H9 (cell line): Measurements from ENCODE around the gene GYS2. TPM values are rescaled to one million over a fixed set of nuclear protein-coding genes. Genes with fewer than 3 reads are reported as not detected.

Experiments used
- DNase-seq: peaks from one replicate; pipeline ENCODE4 v3.0.0-alpha.2; 2017
- H2AFZ ChIP-seq: one replicate; pipeline ENCODE4 v1.6.1; 2013; ENCODE audit warnings: mild to moderate bottlenecking, low read length, control low read depth, moderate library complexity
- H2AK5ac ChIP-seq: 2 replicates; pipeline ENCODE4 v1.6.1; 2013; ENCODE audit warnings: low read length, control low read depth, mixed read lengths; ENCODE audit not compliant: insufficient read length
- H2BK120ac ChIP-seq: one replicate; pipeline ENCODE4 v1.6.1; 2013; ENCODE audit warnings: low read depth, mild to moderate bottlenecking, low read length, control low read depth, inconsistent platforms; ENCODE audit not compliant: poor library complexity, severe bottlenecking
- H2BK12ac ChIP-seq: 2 replicates; pipeline ENCODE4 v1.6.1; 2013; ENCODE audit warnings: low read length, control low read depth, mixed read lengths, low read depth; ENCODE audit not compliant: insufficient read length
- H2BK15ac ChIP-seq: 2 replicates; pipeline ENCODE4 v1.6.1; 2013; ENCODE audit warnings: low read depth, low read length, control low read depth
- H2BK20ac ChIP-seq: one replicate; pipeline ENCODE4 v1.6.1; 2013; ENCODE audit warnings: low read depth, mild to moderate bottlenecking, low read length, control low read depth, inconsistent platforms; ENCODE audit not compliant: poor library complexity, severe bottlenecking
- H2BK5ac ChIP-seq: 2 replicates; pipeline ENCODE4 v1.6.1; 2013; ENCODE audit warnings: low read length, control low read depth, mixed read lengths; ENCODE audit not compliant: insufficient read length
- H3K14ac ChIP-seq: 2 replicates; pipeline ENCODE4 v1.6.1; 2013; ENCODE audit warnings: low read length, control low read depth; ENCODE audit not compliant: insufficient read depth
- H3K18ac ChIP-seq: 2 replicates; pipeline ENCODE4 v1.6.1; 2013; ENCODE audit warnings: low read depth, mild to moderate bottlenecking, mixed read lengths, low read length, control low read depth; ENCODE audit not compliant: insufficient read length
- H3K23ac ChIP-seq: 2 replicates; pipeline ENCODE4 v1.6.1; 2013; ENCODE audit warnings: low read length, control low read depth, mixed read lengths, low read depth; ENCODE audit not compliant: insufficient read length
- H3K23me2 ChIP-seq: 2 replicates; pipeline ENCODE4 v1.6.1; 2013; ENCODE audit warnings: low read depth, mild to moderate bottlenecking, mixed read lengths, low read length, control low read depth; ENCODE audit not compliant: insufficient read length, poor library complexity, severe bottlenecking
- H3K27ac ChIP-seq: 2 replicates; pipeline ENCODE4 v1.5.1; 2013; ENCODE audit warnings: low read length, control low read depth, mixed read lengths, low read depth; ENCODE audit not compliant: insufficient read length
- H3K27me3 ChIP-seq: 2 replicates; pipeline ENCODE4 v1.6.1; 2013; ENCODE audit warnings: low read length, control low read depth, inconsistent platforms; ENCODE audit not compliant: insufficient read depth
- H3K4ac ChIP-seq: 2 replicates; pipeline ENCODE4 v1.6.1; 2013; ENCODE audit warnings: low read depth, mild to moderate bottlenecking, control low read depth, inconsistent platforms, low read length, moderate library complexity
- H3K4me1 ChIP-seq: 2 replicates; pipeline ENCODE4 v1.6.1; 2013; ENCODE audit warnings: low read length, control low read depth, inconsistent platforms; ENCODE audit not compliant: insufficient read depth
- H3K4me2 ChIP-seq: 2 replicates; pipeline ENCODE4 v1.6.1; 2013; ENCODE audit warnings: low read length, control low read depth, mixed read lengths; ENCODE audit not compliant: insufficient read length, insufficient read depth
- H3K56ac ChIP-seq: 2 replicates; pipeline ENCODE4 v1.6.1; 2013; ENCODE audit warnings: low read depth, mild to moderate bottlenecking, mixed read lengths, low read length, control low read depth; ENCODE audit not compliant: insufficient read length
- H3K79me1 ChIP-seq: 2 replicates; pipeline ENCODE4 v1.6.1; 2013; ENCODE audit warnings: low read depth, mild to moderate bottlenecking, moderate library complexity, low read length, control low read depth, inconsistent platforms; ENCODE audit not compliant: insufficient read depth, poor library complexity, severe bottlenecking
- H3K79me2 ChIP-seq: 2 replicates; pipeline ENCODE4 v1.6.1; 2013; ENCODE audit warnings: low read length, control low read depth, inconsistent platforms; ENCODE audit not compliant: insufficient read depth
- H3K9ac ChIP-seq: 2 replicates; pipeline ENCODE4 v1.6.1; 2013; ENCODE audit warnings: low read length, control low read depth, mixed read lengths; ENCODE audit not compliant: insufficient read length; ENCODE audit errors: extremely low read depth
- H3K9me3 ChIP-seq: one replicate; pipeline ENCODE4 v1.6.1; 2013; ENCODE audit warnings: low read depth, low read length, inconsistent platforms; ENCODE audit not compliant: control insufficient read depth
- H3T11ph ChIP-seq: one replicate; pipeline ENCODE4 v1.6.1; 2013; ENCODE audit warnings: mild to moderate bottlenecking, low read length, control low read depth, inconsistent platforms
- H4K20me1 ChIP-seq: one replicate; pipeline ENCODE4 v1.6.1; 2013; ENCODE audit not compliant: control insufficient read depth, insufficient read length, insufficient read depth
- H4K5ac ChIP-seq: 2 replicates; pipeline ENCODE4 v1.6.1; 2013; ENCODE audit warnings: low read depth, mild to moderate bottlenecking, mixed read lengths, low read length, control low read depth; ENCODE audit not compliant: insufficient read length
- H4K8ac ChIP-seq: replicated peaks from 2 replicates; pipeline ENCODE4 v1.6.1; 2013; ENCODE audit warnings: low read length, control low read depth, mixed read lengths, low read depth; ENCODE audit not compliant: insufficient read length
- H4K91ac ChIP-seq: 2 replicates; pipeline ENCODE4 v1.6.1; 2013; ENCODE audit warnings: low read depth, mild to moderate bottlenecking, moderate library complexity, mixed read lengths, low read length, control low read depth; ENCODE audit not compliant: insufficient read length
- H3K27ac Mint-ChIP-seq, 3 experiments: 2 replicates in 2 of 3; 3 replicates in 1 of 3; pipeline ENCODE4 v1.8.0; 2020 to 2021; ENCODE audit warnings: mixed read lengths in 3 of 3, mild to moderate bottlenecking in 1 of 3, moderate library complexity in 1 of 3
- H3K27me3 Mint-ChIP-seq: 2 replicates; pipeline ENCODE4 v1.8.0; 2021; ENCODE audit warnings: low read depth, mild to moderate bottlenecking, moderate library complexity, mixed read lengths
- H3K36me3 Mint-ChIP-seq, 3 experiments: 2 replicates in 2 of 3; 3 replicates in 1 of 3; pipeline ENCODE4 v1.8.0; 2020 to 2021; ENCODE audit warnings: low read depth in 3 of 3, mixed read lengths in 3 of 3; ENCODE audit not compliant: insufficient read depth in 1 of 3
- H3K4me1 Mint-ChIP-seq, 2 experiments: 2 replicates each; pipeline ENCODE4 v1.8.0; 2020; ENCODE audit warnings: mixed read lengths in 2 of 2
- H3K4me3 Mint-ChIP-seq, 2 experiments: 2 replicates in 1 of 2; 3 replicates in 1 of 2; pipeline ENCODE4 v1.8.0; 2020 to 2021; ENCODE audit warnings: mild to moderate bottlenecking in 2 of 2, mixed read lengths in 2 of 2, moderate library complexity in 1 of 2
- H3K9me3 Mint-ChIP-seq, 2 experiments: 2 replicates in 1 of 2; 3 replicates in 1 of 2; pipeline ENCODE4 v1.8.0; 2020; ENCODE audit warnings: mild to moderate bottlenecking in 2 of 2, mixed read lengths in 2 of 2, moderate library complexity in 1 of 2
- WGBS: extraction: QIAGEN DNeasy Blood & Tissue Kit; methylation state at CpG from one replicate; pipeline ENCODE4 v1.1.7; 2013; ENCODE audit warnings: missing lambda C conversion rate, low lambda C conversion rate, mixed read lengths; ENCODE audit not compliant: insufficient read length; ENCODE audit errors: extremely low coverage; 5-methylcytosine and 5-hydroxymethylcytosine counted together
- total RNA-seq: library from RNA; stranded (reverse); gene quantifications from 2 replicates; pipeline ENCODE4 v1.2.1, GENCODE V29; 2021
- TF ChIP-seq, protein P1 (sequence below): fragments of 200-600 bp; sonication (generic); conservative IDR thresholded peaks from 3 replicates; pipeline ENCODE4 v1.8.0; 2021; ENCODE audit warnings: antibody characterized with exemption, mild to moderate bottlenecking

The GYS2 gene
- total RNA-seq, 1 experiment from 2014 or later = not detected

DNA sequence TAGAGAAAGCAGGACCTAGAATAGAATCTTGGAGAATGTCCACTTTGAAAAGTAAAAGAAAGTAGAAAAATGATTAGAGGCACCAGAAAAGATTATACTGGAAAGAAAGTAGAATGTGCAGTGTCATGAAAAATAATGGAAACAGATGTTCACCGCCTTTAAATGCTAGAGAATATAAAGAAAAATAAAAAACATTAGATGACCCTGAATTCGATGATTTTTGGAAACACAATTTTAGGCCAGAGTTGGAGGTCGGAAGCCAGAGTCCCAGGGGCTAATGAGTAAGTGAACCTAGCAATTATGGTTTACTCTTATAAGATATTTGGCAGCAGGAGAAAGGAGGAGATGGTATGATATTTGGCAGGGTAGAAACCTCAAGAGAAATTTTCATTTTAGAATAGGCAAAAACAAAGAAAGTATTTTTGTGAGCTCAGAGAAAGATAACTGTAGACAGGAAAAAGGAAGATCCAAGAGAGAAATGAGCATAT lies 37.7 kb downstream of the GYS2 start:
- H2BK12ac ChIP-seq = no peak overlapping the region
- H2BK5ac ChIP-seq = no peak overlapping the region
- H3K27ac Mint-ChIP-seq = no peak overlapping the region
- H2BK120ac ChIP-seq = no peak overlapping the region
- no peak overlapping the region for H3K56ac ChIP-seq
- no peak overlapping the region for H2BK15ac ChIP-seq
- no peaks in the 10 kb centered on the region for H3K23me2 ChIP-seq
- H3K27me3 ChIP-seq = no peaks in the 10 kb centered on the region
- no peaks in the 10 kb centered on the region for H3K4me1 ChIP-seq
- no peaks in the 10 kb centered on the region for H3K79me1 ChIP-seq
- no peak overlapping the region for H4K91ac ChIP-seq
- no peak for DNase-seq
- H3K9me3 ChIP-seq = no peaks in the 10 kb centered on the region
- no peaks in the 10 kb centered on the region for H3K27me3 Mint-ChIP-seq
- no peak overlapping the region for H3K18ac ChIP-seq
- no peak overlapping the region for H3K27ac ChIP-seq
- no peak overlapping the region for H2BK20ac ChIP-seq
- no peaks in the 10 kb centered on the region for H3K79me2 ChIP-seq
- WGBS = no CpG with 5 or more reads among the region's 3 CpGs
- no peaks in the 10 kb centered on the region for H3K36me3 Mint-ChIP-seq
- no peak overlapping the region for H3K4me3 Mint-ChIP-seq
- no peak overlapping the region for H2AK5ac ChIP-seq
- H4K5ac ChIP-seq = no peak overlapping the region
- TF ChIP-seq, protein P1, sequence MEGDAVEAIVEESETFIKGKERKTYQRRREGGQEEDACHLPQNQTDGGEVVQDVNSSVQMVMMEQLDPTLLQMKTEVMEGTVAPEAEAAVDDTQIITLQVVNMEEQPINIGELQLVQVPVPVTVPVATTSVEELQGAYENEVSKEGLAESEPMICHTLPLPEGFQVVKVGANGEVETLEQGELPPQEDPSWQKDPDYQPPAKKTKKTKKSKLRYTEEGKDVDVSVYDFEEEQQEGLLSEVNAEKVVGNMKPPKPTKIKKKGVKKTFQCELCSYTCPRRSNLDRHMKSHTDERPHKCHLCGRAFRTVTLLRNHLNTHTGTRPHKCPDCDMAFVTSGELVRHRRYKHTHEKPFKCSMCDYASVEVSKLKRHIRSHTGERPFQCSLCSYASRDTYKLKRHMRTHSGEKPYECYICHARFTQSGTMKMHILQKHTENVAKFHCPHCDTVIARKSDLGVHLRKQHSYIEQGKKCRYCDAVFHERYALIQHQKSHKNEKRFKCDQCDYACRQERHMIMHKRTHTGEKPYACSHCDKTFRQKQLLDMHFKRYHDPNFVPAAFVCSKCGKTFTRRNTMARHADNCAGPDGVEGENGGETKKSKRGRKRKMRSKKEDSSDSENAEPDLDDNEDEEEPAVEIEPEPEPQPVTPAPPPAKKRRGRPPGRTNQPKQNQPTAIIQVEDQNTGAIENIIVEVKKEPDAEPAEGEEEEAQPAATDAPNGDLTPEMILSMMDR = no peak
- no peak overlapping the region for H3K23ac ChIP-seq
- H4K20me1 ChIP-seq = no peaks in the 10 kb centered on the region
- no peaks in the 10 kb centered on the region for H3K9me3 Mint-ChIP-seq
- H3K4ac ChIP-seq = no peak overlapping the region
- peaks cover 2 to 3% of the 10 kb centered on the region in 2 experiments; a peak in 2 of 4 replicates for H3K4me1 Mint-ChIP-seq
- no peak overlapping the region for H3K14ac ChIP-seq
- no peak overlapping the region for H3K4me2 ChIP-seq
- no peak overlapping the region for H3K9ac ChIP-seq
- H4K8ac ChIP-seq = no peak overlapping the region
- no peak overlapping the region for H3T11ph ChIP-seq
- no peak overlapping the region for H2AFZ ChIP-seq
